IPS DF 4.7 (cell line): ENCODE measurements around the gene NTSR1.

Source experiments
- DNase-seq: peaks from one replicate; pipeline ENCODE4 v3.0.0-alpha.2; 2013; ENCODE audit warnings: low spot score; ENCODE audit errors: extremely low read depth

NTSR1 gene

GRCh38 chr20:62739581-62740285 lies 31.1 kb downstream of the NTSR1 start:
- DNase-seq = no peak

GRCh38 chr20:62740286-62741141 lies 31.9 kb downstream of the NTSR1 start:
- DNase-seq = no peak

- DNase-seq = peak; percentile 16
Observed at GRCh38 chr20:62741191-62741691, 32.6 kb downstream of the NTSR1 start.

- no peak for DNase-seq
Observed at GRCh38 chr20:62741701-62742491, 33.3 kb downstream of the NTSR1 start.

GRCh38 chr20:62742550-62742949 lies 33.9 kb downstream of the NTSR1 start:
- no peak for DNase-seq

- DNase-seq = no peak
Observed at GRCh38 chr20:62742979-62743776, 34.5 kb downstream of the NTSR1 start.

GRCh38 chr20:62743777-62744317 lies 35.2 kb downstream of the NTSR1 start:
- DNase-seq = no peak

- no peak for DNase-seq
Observed at GRCh38 chr20:62744741-62745191, 36.1 kb downstream of the NTSR1 start.

GRCh38 chr20:62745279-62745951 lies 36.8 kb downstream of the NTSR1 start:
- DNase-seq = no peak

GRCh38 chr20:62745952-62746288 lies 37.3 kb downstream of the NTSR1 start:
- no peak for DNase-seq

GRCh38 chr20:62748311-62748710 lies 39.7 kb downstream of the NTSR1 start:
- DNase-seq = no peak

GRCh38 chr20:62749851-62750445 lies 41.3 kb downstream of the NTSR1 start:
- DNase-seq = no peak

- DNase-seq = no peak
Observed at GRCh38 chr20:62751551-62752150, 43.0 kb downstream of the NTSR1 start.

- no peak for DNase-seq
Observed at GRCh38 chr20:62752181-62752670, 43.6 kb downstream of the NTSR1 start.

GRCh38 chr20:62752671-62753501 lies 44.2 kb downstream of the NTSR1 start:
- no peak for DNase-seq

- DNase-seq = no peak
Observed at GRCh38 chr20:62753626-62754025, 45.0 kb downstream of the NTSR1 start.

- DNase-seq = no peak
Observed at GRCh38 chr20:62754122-62754990, 45.7 kb downstream of the NTSR1 start.
